Measurements from ENCODE around the gene CXCL10. TPM values are rescaled to one million over a fixed set of nuclear protein-coding genes. Genes with fewer than 3 reads are reported as not detected.

CXCL10 gene
- total and polyA plus RNA-seq, 4 donors: 0.84 to 9.4 (median 1.2) TPM

DNA sequence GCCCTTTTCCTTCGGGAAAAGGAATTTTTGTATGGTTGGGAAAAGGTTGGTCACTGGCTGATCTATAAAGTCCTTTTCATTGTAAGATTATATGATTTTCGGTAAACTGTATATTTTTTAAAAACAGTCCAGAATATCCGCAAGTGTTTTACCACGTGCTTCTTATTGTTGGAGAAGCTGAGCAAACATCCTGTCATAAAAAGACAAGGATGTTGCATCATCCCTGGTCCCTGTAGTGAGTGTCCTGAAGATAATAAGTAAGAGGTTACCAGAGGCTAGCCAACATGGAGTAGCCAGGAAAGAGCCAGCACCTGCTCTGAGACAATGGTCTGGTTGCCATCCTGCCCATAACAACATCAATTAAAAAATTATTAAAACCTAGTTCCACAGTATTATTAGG, 21.1 kb downstream of the CXCL10 start:
- no peak for DNase-seq (ENCODE audit: low spot score)

DNA sequence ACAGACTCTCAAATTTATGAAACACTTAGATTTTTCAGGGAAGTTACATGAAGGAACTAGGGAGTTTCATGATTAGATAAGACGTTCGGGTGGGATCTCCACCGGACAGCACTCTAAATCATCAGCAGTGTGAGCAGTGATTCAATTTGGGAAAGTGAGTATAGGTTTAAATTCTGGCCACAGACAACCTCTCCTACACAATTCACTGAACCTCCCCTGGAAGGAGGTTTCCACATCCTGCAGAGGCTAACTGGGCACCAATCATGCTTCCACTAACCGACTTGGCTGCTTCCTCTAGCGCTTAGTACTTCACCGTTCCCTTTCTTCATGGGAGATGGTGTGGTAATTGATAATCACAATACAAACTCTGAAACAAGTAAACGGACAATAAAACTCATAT, 21.6 kb downstream of the CXCL10 start:
- no peak overlapping the region for H3K27ac ChIP-seq (ENCODE audit: low read depth in 1 of 2, low read length in 2 of 2)
- TF ChIP-seq HNF4A (conservative IDR thresholded peaks at IDR 0.05) (no peak), NR2F2 (IDR thresholded peaks at IDR 0.05) (no peak), FOXA1 (IDR thresholded peaks at IDR 0.05) (no peak), SP1 (IDR thresholded peaks at IDR 0.05) (no peak), RAD21 (IDR thresholded peaks at IDR 0.05) (no peak), GABPA (IDR thresholded peaks at IDR 0.05 in 1 of 2, conservative IDR thresholded peaks at IDR 0.05 in 1 of 2) (no peak), FOXA2 (IDR thresholded peaks at IDR 0.05) (no peak), HNF4G (IDR thresholded peaks at IDR 0.05) (no peak), YY1 (IDR thresholded peaks at IDR 0.05) (no peak)
- TF ChIP-seq, protein P1, sequence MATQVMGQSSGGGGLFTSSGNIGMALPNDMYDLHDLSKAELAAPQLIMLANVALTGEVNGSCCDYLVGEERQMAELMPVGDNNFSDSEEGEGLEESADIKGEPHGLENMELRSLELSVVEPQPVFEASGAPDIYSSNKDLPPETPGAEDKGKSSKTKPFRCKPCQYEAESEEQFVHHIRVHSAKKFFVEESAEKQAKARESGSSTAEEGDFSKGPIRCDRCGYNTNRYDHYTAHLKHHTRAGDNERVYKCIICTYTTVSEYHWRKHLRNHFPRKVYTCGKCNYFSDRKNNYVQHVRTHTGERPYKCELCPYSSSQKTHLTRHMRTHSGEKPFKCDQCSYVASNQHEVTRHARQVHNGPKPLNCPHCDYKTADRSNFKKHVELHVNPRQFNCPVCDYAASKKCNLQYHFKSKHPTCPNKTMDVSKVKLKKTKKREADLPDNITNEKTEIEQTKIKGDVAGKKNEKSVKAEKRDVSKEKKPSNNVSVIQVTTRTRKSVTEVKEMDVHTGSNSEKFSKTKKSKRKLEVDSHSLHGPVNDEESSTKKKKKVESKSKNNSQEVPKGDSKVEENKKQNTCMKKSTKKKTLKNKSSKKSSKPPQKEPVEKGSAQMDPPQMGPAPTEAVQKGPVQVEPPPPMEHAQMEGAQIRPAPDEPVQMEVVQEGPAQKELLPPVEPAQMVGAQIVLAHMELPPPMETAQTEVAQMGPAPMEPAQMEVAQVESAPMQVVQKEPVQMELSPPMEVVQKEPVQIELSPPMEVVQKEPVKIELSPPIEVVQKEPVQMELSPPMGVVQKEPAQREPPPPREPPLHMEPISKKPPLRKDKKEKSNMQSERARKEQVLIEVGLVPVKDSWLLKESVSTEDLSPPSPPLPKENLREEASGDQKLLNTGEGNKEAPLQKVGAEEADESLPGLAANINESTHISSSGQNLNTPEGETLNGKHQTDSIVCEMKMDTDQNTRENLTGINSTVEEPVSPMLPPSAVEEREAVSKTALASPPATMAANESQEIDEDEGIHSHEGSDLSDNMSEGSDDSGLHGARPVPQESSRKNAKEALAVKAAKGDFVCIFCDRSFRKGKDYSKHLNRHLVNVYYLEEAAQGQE (IDR thresholded peaks at IDR 0.05): no peak
- TF ChIP-seq, protein P2, sequence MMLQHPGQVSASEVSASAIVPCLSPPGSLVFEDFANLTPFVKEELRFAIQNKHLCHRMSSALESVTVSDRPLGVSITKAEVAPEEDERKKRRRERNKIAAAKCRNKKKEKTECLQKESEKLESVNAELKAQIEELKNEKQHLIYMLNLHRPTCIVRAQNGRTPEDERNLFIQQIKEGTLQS (IDR thresholded peaks at IDR 0.05): no peak
- TF ChIP-seq, protein P3, sequence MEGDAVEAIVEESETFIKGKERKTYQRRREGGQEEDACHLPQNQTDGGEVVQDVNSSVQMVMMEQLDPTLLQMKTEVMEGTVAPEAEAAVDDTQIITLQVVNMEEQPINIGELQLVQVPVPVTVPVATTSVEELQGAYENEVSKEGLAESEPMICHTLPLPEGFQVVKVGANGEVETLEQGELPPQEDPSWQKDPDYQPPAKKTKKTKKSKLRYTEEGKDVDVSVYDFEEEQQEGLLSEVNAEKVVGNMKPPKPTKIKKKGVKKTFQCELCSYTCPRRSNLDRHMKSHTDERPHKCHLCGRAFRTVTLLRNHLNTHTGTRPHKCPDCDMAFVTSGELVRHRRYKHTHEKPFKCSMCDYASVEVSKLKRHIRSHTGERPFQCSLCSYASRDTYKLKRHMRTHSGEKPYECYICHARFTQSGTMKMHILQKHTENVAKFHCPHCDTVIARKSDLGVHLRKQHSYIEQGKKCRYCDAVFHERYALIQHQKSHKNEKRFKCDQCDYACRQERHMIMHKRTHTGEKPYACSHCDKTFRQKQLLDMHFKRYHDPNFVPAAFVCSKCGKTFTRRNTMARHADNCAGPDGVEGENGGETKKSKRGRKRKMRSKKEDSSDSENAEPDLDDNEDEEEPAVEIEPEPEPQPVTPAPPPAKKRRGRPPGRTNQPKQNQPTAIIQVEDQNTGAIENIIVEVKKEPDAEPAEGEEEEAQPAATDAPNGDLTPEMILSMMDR (IDR thresholded peaks at IDR 0.05; ENCODE audit: low read depth, low read length, missing input control): no peak
- TF ChIP-seq, protein P4, sequence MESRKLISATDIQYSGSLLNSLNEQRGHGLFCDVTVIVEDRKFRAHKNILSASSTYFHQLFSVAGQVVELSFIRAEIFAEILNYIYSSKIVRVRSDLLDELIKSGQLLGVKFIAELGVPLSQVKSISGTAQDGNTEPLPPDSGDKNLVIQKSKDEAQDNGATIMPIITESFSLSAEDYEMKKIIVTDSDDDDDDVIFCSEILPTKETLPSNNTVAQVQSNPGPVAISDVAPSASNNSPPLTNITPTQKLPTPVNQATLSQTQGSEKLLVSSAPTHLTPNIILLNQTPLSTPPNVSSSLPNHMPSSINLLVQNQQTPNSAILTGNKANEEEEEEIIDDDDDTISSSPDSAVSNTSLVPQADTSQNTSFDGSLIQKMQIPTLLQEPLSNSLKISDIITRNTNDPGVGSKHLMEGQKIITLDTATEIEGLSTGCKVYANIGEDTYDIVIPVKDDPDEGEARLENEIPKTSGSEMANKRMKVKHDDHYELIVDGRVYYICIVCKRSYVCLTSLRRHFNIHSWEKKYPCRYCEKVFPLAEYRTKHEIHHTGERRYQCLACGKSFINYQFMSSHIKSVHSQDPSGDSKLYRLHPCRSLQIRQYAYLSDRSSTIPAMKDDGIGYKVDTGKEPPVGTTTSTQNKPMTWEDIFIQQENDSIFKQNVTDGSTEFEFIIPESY (IDR thresholded peaks at IDR 0.05): no peak
- TF ChIP-seq, protein P5, sequence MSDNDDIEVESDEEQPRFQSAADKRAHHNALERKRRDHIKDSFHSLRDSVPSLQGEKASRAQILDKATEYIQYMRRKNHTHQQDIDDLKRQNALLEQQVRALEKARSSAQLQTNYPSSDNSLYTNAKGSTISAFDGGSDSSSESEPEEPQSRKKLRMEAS (IDR thresholded peaks at IDR 0.05): no peak
- no peaks in the 10 kb centered on the region for H3K27me3 ChIP-seq (ENCODE audit: control insufficient read depth in 4 of 4, insufficient read depth in 4 of 4, low read length in 3 of 4)
- H3K36me3 ChIP-seq (ENCODE audit: control insufficient read depth in 4 of 4, insufficient read depth in 3 of 4, low read depth in 1 of 4, low read length in 3 of 4): no peaks in the 10 kb centered on the region
- H3K9me3 ChIP-seq (ENCODE audit: control insufficient read depth in 4 of 4, low read length in 3 of 4): no peaks in the 10 kb centered on the region
- no peak overlapping the region for H3K4me3 ChIP-seq (ENCODE audit: low read depth in 1 of 3, low read length in 3 of 3)
- DNase-seq (ENCODE audit: low spot score): no peak
- 76% methylated on average over 7 of the region's 7 CpGs for WGBS
- H3K4me1 ChIP-seq (ENCODE audit: control insufficient read depth in 4 of 4, insufficient read depth in 4 of 4, low read length in 3 of 4): peaks cover 0 to 4% (median 2%) of the 10 kb centered on the region in 4 donors
- no peak overlapping the region for H3K9ac ChIP-seq (ENCODE audit: low read depth in 1 of 2, low read length in 2 of 2)

More for the DNA sequence above, 21.1 kb downstream of the CXCL10 start:
- Histone ChIP-seq H3K4me1 (ENCODE audit: control insufficient read depth in 4 of 4, insufficient read depth in 4 of 4, low read length in 3 of 4) (peaks cover 0 to 8% (median 3%) of the 10 kb centered on the region in 4 donors), H3K9ac (ENCODE audit: low read depth in 1 of 2, low read length in 2 of 2) (no peak overlapping the region), H3K27ac (ENCODE audit: low read depth in 1 of 2, low read length in 2 of 2) (no peak overlapping the region), H3K27me3 (ENCODE audit: control insufficient read depth in 4 of 4, insufficient read depth in 4 of 4, low read length in 3 of 4) (no peaks in the 10 kb centered on the region), H3K4me3 (ENCODE audit: low read depth in 1 of 3, low read length in 3 of 3) (no peak overlapping the region), H3K9me3 (ENCODE audit: control insufficient read depth in 4 of 4, low read length in 3 of 4) (no peaks in the 10 kb centered on the region), H3K36me3 (ENCODE audit: control insufficient read depth in 4 of 4, insufficient read depth in 3 of 4, low read depth in 1 of 4, low read length in 3 of 4) (no peaks in the 10 kb centered on the region)
- TF ChIP-seq RXRA (IDR thresholded peaks at IDR 0.05) (peak in 1 of 2 donors; percentile 11), YY1 (IDR thresholded peaks at IDR 0.05) (no peak)
- 81% methylated on average over 4 of the region's 4 CpGs for WGBS

Measured in liver (tissue), 9 donors.